Duodenal mucosa (tissue), 2 donors: ENCODE measurements around the gene RNU2-1.
A peak's percentile ranks its signal among the peaks of the same experiment; 100 is the strongest.
"Not testable (repeated sequence)": the region's sequence is repeated elsewhere in the genome, so short reads cannot be mapped to it uniquely, and the experiment has no call there.

Experiments used
- H3K27ac ChIP-seq: one replicate; pipeline ENCODE4 v1.7.0; 2013; ENCODE audit warnings: low read depth, low read length
- H3K27me3 ChIP-seq, 2 donors: one replicate each; pipeline ENCODE4 v1.7.0; 2013; ENCODE audit warnings: low read length in 2 of 2, control low read depth in 1 of 2; ENCODE audit not compliant: insufficient read depth in 2 of 2, control insufficient read depth in 1 of 2
- H3K36me3 ChIP-seq, 2 donors: one replicate each; pipeline ENCODE4 v1.7.0; 2013; ENCODE audit warnings: low read length in 2 of 2, control low read depth in 1 of 2; ENCODE audit not compliant: insufficient read depth in 2 of 2, control insufficient read depth in 1 of 2
- H3K4me1 ChIP-seq, 2 donors: one replicate each; pipeline ENCODE4 v1.7.0; 2013; ENCODE audit warnings: low read length in 2 of 2, control low read depth in 1 of 2; ENCODE audit not compliant: insufficient read depth in 2 of 2, control insufficient read depth in 1 of 2
- H3K4me3 ChIP-seq, 2 donors: one replicate each; pipeline ENCODE4 v1.7.0; 2013; ENCODE audit warnings: low read length in 2 of 2, low read depth in 1 of 2
- H3K9ac ChIP-seq, 2 donors: one replicate each; pipeline ENCODE4 v1.7.0; 2013; ENCODE audit warnings: low read length in 2 of 2, low read depth in 1 of 2
- H3K9me3 ChIP-seq, 2 donors: one replicate each; pipeline ENCODE4 v1.7.0; 2013; ENCODE audit warnings: low read length in 2 of 2, control low read depth in 1 of 2; ENCODE audit not compliant: control insufficient read depth in 1 of 2

Gene RNU2-1

GRCh38 chr17:43231205-43232020 lies 2.4 kb downstream of the RNU2-1 start:
- not testable (repeated sequence) for H3K9me3 ChIP-seq, H3K27ac ChIP-seq, H3K4me1 ChIP-seq, H3K27me3 ChIP-seq, H3K36me3 ChIP-seq
- peak overlapping the region in 1 of 2 donors; percentile 53 for H3K9ac ChIP-seq
- peak overlapping the region in 1 of 2 donors; percentile 7 for H3K4me3 ChIP-seq

- not testable (repeated sequence) for H3K9me3 ChIP-seq, H3K4me3 ChIP-seq, H3K4me1 ChIP-seq, H3K9ac ChIP-seq, H3K27me3 ChIP-seq, H3K27ac ChIP-seq
- H3K36me3 ChIP-seq = peaks cover 0 to 12% of the 10 kb centered on the region in 2 donors
These were observed 5.6 kb downstream of the RNU2-1 start, which contains the start of gene CCDC200 for GRCh38 chr17:43228020-43228782. Gene CCDC200, minus strand, starts transcription at chr17:43228623. Its CDS starts 69 bp downstream, at chr17:43228554.

DNA sequence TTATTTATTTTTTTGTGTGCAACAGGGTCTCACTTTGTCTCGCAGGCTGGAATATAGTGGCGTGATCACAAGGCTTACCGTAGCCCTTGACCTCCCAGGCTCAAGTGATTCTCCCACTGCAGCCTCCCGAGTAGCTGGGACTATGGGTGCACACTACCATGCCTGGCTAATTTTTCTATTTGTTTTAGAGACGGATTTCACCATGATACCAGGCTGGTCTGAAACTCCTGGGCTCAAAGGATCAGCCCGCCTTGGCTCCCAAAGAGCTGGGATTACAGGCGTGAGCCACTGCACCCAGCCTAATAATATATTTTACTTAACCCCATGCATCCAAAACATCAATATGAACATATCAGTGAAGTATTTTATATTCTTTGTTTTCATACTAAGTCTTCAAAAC lies 7.4 kb downstream of the RNU2-1 start:
- Histone ChIP-seq H3K9ac (no peak overlapping the region), H3K36me3 (peaks cover 0 to 12% of the 10 kb centered on the region in 2 donors), H3K4me1 (no peaks in the 10 kb centered on the region), H3K27ac (no peak overlapping the region), H3K27me3 (no peaks in the 10 kb centered on the region), H3K9me3 (no peaks in the 10 kb centered on the region), H3K4me3 (no peak overlapping the region)

- no peaks in the 10 kb centered on the region for H3K4me1 ChIP-seq
- H3K36me3 ChIP-seq = peaks cover under 1 to 17% of the 10 kb centered on the region in 2 donors
- no peaks in the 10 kb centered on the region for H3K27me3 ChIP-seq
- H3K9me3 ChIP-seq = no peaks in the 10 kb centered on the region
- no peak overlapping the region for H3K9ac ChIP-seq
- no peak overlapping the region for H3K27ac ChIP-seq
- H3K4me3 ChIP-seq = no peak overlapping the region
These were observed 9.6 kb downstream of the RNU2-1 start for GRCh38 chr17:43224146-43224705.

DNA sequence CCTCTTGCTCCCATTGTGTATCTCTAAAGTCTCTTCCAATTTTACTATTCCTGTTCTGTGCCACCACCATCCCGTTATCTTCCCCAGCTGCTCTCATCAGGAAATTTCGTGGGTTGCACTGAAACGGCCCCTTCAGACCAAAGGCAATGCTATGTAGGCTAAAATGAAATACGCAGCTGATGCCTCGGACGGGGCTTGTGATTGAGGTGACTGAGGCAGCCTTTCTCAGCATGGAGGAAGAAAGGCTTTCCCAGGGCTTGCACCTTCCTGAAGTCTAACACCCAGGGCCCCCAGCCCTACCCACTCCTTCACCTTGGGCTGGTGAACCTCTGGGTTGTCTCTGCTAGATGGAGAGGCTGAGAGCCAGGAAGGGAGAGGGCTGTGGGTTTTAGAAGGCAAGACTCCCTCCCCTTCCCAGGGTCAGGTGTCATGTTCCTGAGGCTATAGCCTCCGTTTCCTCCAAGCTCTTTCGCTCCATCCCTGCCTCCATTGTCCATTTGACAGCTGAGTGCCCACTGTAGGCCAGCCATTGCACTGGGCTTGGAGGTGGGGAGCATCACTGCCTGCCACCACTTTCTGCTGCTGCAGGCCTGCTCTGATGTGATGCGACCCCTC lies 13.2 kb downstream of the RNU2-1 start:
- Histone ChIP-seq H3K9ac (no peak overlapping the region), H3K4me1 (peaks cover 0 to 6% of the 10 kb centered on the region in 2 donors), H3K27ac (no peak overlapping the region), H3K27me3 (no peaks in the 10 kb centered on the region), H3K9me3 (no peaks in the 10 kb centered on the region), H3K4me3 (no peak overlapping the region), H3K36me3 (peaks cover 6 to 36% of the 10 kb centered on the region in 2 donors)

GRCh38 chr17:43219746-43220380 lies 13.9 kb downstream of the RNU2-1 start:
- H3K27me3 ChIP-seq = no peaks in the 10 kb centered on the region
- no peaks in the 10 kb centered on the region for H3K9me3 ChIP-seq
- no peak overlapping the region for H3K9ac ChIP-seq
- H3K4me1 ChIP-seq = peaks cover 0 to 6% of the 10 kb centered on the region in 2 donors
- H3K36me3 ChIP-seq = peaks cover 6 to 39% of the 10 kb centered on the region in 2 donors
- H3K27ac ChIP-seq = no peak overlapping the region
- no peak overlapping the region for H3K4me3 ChIP-seq

DNA sequence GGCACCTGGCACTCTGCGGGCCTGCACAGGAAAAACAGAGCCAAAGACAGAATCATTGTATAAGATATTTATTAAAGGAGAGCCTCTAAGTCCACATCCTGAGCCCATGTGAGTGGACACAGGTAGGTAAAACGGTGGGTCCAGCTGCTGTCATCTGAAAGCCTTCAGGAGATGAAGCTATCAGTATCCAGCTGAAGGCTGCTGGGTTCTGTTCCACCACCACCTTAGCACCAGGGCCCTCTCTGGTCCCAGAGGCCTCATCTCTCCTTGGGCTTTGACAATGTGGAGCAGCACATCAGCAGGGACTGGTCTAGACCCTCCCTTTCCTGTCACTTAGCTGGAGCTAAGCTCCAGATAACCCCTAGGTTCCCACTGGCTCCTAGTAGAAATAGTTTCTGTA lies 14.8 kb downstream of the RNU2-1 start:
- Histone ChIP-seq H3K9ac (no peak overlapping the region), H3K27me3 (no peaks in the 10 kb centered on the region), H3K27ac (no peak overlapping the region), H3K9me3 (no peaks in the 10 kb centered on the region), H3K4me1 (peaks cover 0 to 6% of the 10 kb centered on the region in 2 donors), H3K4me3 (no peak overlapping the region), H3K36me3 (peaks cover 6 to 37% of the 10 kb centered on the region in 2 donors)

DNA sequence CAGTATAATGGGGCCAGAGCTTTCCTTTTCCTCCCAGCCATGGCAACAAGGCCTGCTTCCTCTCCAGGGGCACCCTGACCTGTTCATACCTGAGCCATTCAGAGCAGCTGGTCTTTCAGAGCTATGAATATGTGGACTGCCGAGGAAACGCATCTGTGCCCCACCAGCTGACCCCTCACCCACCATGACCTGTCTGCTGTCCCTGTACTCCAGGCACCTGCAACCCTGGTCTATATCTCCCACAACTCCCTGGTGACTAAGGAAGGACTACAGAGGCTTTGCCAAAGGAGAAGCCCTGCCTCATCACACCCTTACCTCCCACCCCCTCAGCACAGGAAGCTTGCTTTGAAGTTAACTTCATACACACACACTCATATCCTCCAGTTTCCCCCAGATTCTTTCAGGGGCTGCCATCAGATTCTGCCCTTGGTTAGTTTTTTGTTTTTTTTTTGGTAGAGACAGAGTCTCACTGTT lies 16.1 kb downstream of the RNU2-1 start:
- H3K36me3 ChIP-seq = peaks cover 6 to 31% of the 10 kb centered on the region in 2 donors
- H3K27ac ChIP-seq = no peak overlapping the region
- no peaks in the 10 kb centered on the region for H3K9me3 ChIP-seq
- no peak overlapping the region for H3K9ac ChIP-seq
- no peaks in the 10 kb centered on the region for H3K27me3 ChIP-seq
- H3K4me3 ChIP-seq = no peak overlapping the region
- H3K4me1 ChIP-seq = peaks cover 11 to 17% of the 10 kb centered on the region in 2 donors

DNA sequence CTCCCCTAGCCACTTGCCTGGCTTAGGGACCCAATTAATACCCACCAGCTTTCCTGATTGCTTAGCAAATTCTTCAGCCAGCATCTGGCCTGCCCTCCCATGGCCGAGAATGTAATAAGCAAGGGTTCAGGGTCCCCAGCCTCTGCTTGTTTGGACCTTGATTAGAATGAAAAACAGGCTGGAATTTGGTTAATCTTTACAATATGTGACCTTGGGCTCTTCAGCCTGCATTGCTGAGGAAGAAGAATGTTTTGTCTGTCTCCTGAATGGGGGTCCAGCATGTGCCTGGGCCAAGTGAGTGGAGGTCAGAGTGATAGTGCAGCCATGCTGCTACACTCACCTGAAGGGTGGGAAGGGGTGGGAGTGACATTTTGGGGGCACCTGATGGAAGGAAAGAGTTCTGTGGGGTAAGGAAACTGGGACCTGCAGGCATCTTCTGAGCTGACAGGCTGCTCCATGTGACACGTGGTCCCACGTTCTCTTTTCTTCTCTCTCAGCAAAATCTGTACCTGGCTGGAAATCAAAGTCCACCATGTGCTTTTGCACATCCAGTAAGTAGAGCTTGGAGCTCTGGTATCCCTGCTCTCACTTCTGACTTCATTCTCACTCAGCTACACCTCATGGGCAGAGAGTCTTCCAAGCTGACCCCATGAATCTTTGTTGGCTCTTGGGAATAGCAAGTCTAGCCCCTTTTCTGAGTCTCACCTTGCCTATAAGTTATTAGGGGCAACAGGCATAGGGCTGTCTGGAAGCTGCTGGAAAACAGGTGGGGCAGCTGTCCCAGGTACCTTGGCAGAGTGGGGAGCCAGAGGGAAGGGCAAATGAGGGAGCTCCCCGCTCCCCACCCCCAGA lies 16.8 kb downstream of the RNU2-1 start:
- Histone ChIP-seq H3K27me3 (no peaks in the 10 kb centered on the region), H3K4me3 (no peak overlapping the region), H3K4me1 (peaks cover 16 to 24% of the 10 kb centered on the region in 2 donors), H3K27ac (no peak overlapping the region), H3K9me3 (no peaks in the 10 kb centered on the region), H3K36me3 (peaks cover 6 to 31% of the 10 kb centered on the region in 2 donors), H3K9ac (no peak overlapping the region)
